CD14-positive monocyte (primary cell): ENCODE results near the gene ERO1B. TPM values are rescaled to one million over a fixed set of nuclear protein-coding genes. Genes with fewer than 3 reads are reported as not detected.

ENCODE experiments used
- DNase-seq, 3 donors: peaks; one replicate each; pipeline ENCODE4 v3.0.0-alpha.2; 2011 to 2022
- H2AFZ ChIP-seq: 2 replicates; pipeline ENCODE4 v1.6.0; 2012; ENCODE audit warnings: mild to moderate bottlenecking, low read depth, low read length, inconsistent platforms; ENCODE audit not compliant: insufficient read depth, poor library complexity, severe bottlenecking
- H3K27ac ChIP-seq, 2 donors: 1 replicate in 1 of 2; 2 replicates in 1 of 2; pipeline ENCODE4 v1.5.1; 2012 to 2013; ENCODE audit warnings: low read length in 2 of 2, control low read depth in 1 of 2, inconsistent platforms in 1 of 2, low read depth in 1 of 2, mild to moderate bottlenecking in 1 of 2
- H3K27me3 ChIP-seq, 2 donors: one replicate each; pipeline versions ENCODE4 v1.6.0 to v1.6.1; 2011 to 2013; ENCODE audit warnings: low read length in 2 of 2; ENCODE audit not compliant: control insufficient read depth in 2 of 2, insufficient read depth in 2 of 2
- H3K36me3 ChIP-seq, 2 donors: replicated peaks in 1 of 2; 1 replicate in 1 of 2; 2 replicates in 1 of 2; pipeline versions ENCODE4 v1.5.1 to v1.6.1; 2012 to 2013; ENCODE audit warnings: low read length in 2 of 2, control low read depth in 1 of 2, inconsistent platforms in 1 of 2, mild to moderate bottlenecking in 1 of 2; ENCODE audit not compliant: insufficient read depth in 2 of 2, control insufficient read depth in 1 of 2
- H3K4me1 ChIP-seq, 2 donors: 1 replicate in 1 of 2; 2 replicates in 1 of 2; pipeline versions ENCODE4 v1.5.1 to v1.6.1; 2012 to 2013; ENCODE audit warnings: low read length in 2 of 2, control low read depth in 1 of 2, inconsistent platforms in 1 of 2, mild to moderate bottlenecking in 1 of 2, moderate library complexity in 1 of 2; ENCODE audit not compliant: insufficient read depth in 2 of 2, control insufficient read depth in 1 of 2
- H3K4me2 ChIP-seq: replicated peaks from 2 replicates; pipeline ENCODE3; 2012; ENCODE audit warnings: low read length, moderate library complexity, mild to moderate bottlenecking; ENCODE audit not compliant: poor library complexity, severe bottlenecking; ENCODE audit errors: extremely low read depth
- H3K4me3 ChIP-seq, 3 experiments: fragments of 200-600 bp in 1 of 3; sonication (generic) in 1 of 3; replicated peaks in 1 of 3; 1 replicate in 2 of 3; 2 replicates in 1 of 3; pipeline ENCODE4 v1.5.1; 2011 to 2013; ENCODE audit warnings: low read length in 3 of 3, mild to moderate bottlenecking in 3 of 3, control low read depth in 2 of 3, low read depth in 2 of 3, inconsistent platforms in 1 of 3, moderate library complexity in 1 of 3
- H3K79me2 ChIP-seq: 2 replicates; pipeline ENCODE4 v1.6.0; 2012; ENCODE audit warnings: mild to moderate bottlenecking, control low read depth, inconsistent platforms, low read length, moderate library complexity; ENCODE audit not compliant: insufficient read depth
- H3K9ac ChIP-seq: 2 replicates; pipeline ENCODE4 v1.6.0; 2017; ENCODE audit warnings: low read length, mild to moderate bottlenecking; ENCODE audit not compliant: insufficient read depth, poor library complexity, severe bottlenecking
- H3K9me3 ChIP-seq, 2 donors: replicated peaks in 1 of 2; 1 replicate in 1 of 2; 2 replicates in 1 of 2; pipeline versions ENCODE4 v1.5.1 to v1.6.1; 2012 to 2013; ENCODE audit warnings: low read length in 2 of 2, control low read depth in 1 of 2; ENCODE audit not compliant: control insufficient read depth in 1 of 2, insufficient read depth in 1 of 2
- H4K20me1 ChIP-seq: 2 replicates; pipeline ENCODE4 v1.6.0; 2012; ENCODE audit warnings: mild to moderate bottlenecking, low read length, control low read depth, moderate library complexity; ENCODE audit not compliant: insufficient read depth
- H3K27ac Mint-ChIP-seq, 7 donors: one replicate each; pipeline ENCODE4 v1.8.0; 2020; ENCODE audit warnings: mild to moderate bottlenecking in 7 of 7, mixed read lengths in 7 of 7, moderate library complexity in 6 of 7, inconsistent platforms in 2 of 7
- H3K27me3 Mint-ChIP-seq, 3 donors: one replicate each; pipeline ENCODE4 v1.8.0; 2021 to 2022; ENCODE audit warnings: low read depth in 3 of 3, mild to moderate bottlenecking in 3 of 3, mixed read lengths in 3 of 3, moderate library complexity in 3 of 3, inconsistent platforms in 1 of 3
- H3K36me3 Mint-ChIP-seq, 2 donors: one replicate each; pipeline ENCODE4 v1.8.0; 2020; ENCODE audit warnings: mixed read lengths in 2 of 2, inconsistent platforms in 1 of 2, mild to moderate bottlenecking in 1 of 2
- H3K4me1 Mint-ChIP-seq: one replicate; pipeline ENCODE4 v1.8.0; 2020; ENCODE audit warnings: mild to moderate bottlenecking, mixed read lengths
- H3K4me3 Mint-ChIP-seq, 2 donors: one replicate each; pipeline ENCODE4 v1.8.0; 2020; ENCODE audit warnings: mild to moderate bottlenecking in 2 of 2, mixed read lengths in 2 of 2, moderate library complexity in 1 of 2
- H3K9me3 Mint-ChIP-seq, 7 donors: one replicate each; pipeline ENCODE4 v1.8.0; 2020 to 2022; ENCODE audit warnings: mixed read lengths in 7 of 7, mild to moderate bottlenecking in 6 of 7, moderate library complexity in 6 of 7, inconsistent platforms in 2 of 7
- CTCF ChIP-seq: fragments of 200-600 bp; IDR thresholded peaks from one replicate; pipeline ENCODE4 v1.8.0; 2022; ENCODE audit warnings: antibody characterized with exemption, mild to moderate bottlenecking
- WGBS: methylation state at CpG from one replicate; pipeline ENCODE4 v1.1.5; 2013; ENCODE audit warnings: missing lambda C conversion rate; ENCODE audit not compliant: insufficient coverage; 5-methylcytosine and 5-hydroxymethylcytosine counted together
- intact Hi-C, 2 donors: fragments of 100-400 bp; cut with micrococcal nuclease; formaldehyde crosslinking; loops; one replicate each; pipeline versions ENCODE4 v1.15.0 to v1.15.1; 2023
- polyA plus RNA-seq, 3 donors: library from polyadenylated mRNA; depleted of rRNA in 1 of 3; unstranded in 2 of 3; stranded (reverse) in 1 of 3; fragments of 300-500 nt in 2 of 3; fragments of >200 nt in 1 of 3; fragmentation: Illumina TruSeq in 2 of 3; gene quantifications; 1 replicate in 2 of 3; 2 replicates in 1 of 3; pipeline ENCODE4 v1.2.3, GENCODE V29; 2012 to 2021

Gene ERO1B
- polyA plus RNA-seq, 3 donors: 2.7 to 4.2 (median 3.2) TPM

GRCh38 chr1:236323819-236324411, 42.2 kb upstream of the ERO1B start:
- no peaks in the 10 kb centered on the region for H3K36me3 Mint-ChIP-seq
- no peak overlapping the region for H3K27ac ChIP-seq
- H3K9me3 Mint-ChIP-seq: peaks cover 15 to 33% (median 23%) of the 10 kb centered on the region in 7 donors
- H3K9ac ChIP-seq: no peak overlapping the region
- no peak overlapping the region for H3K4me3 ChIP-seq
- DNase-seq: no peak
- no peaks in the 10 kb centered on the region for H4K20me1 ChIP-seq
- no peak for TF ChIP-seq CTCF
- intact Hi-C loops: no loop called here
- no peaks in the 10 kb centered on the region for H3K4me1 Mint-ChIP-seq
- peaks cover 0 to 1% (median 1%) of the 10 kb centered on the region in 3 donors for H3K27me3 Mint-ChIP-seq
- H3K9me3 ChIP-seq: peaks cover 10 to 17% of the 10 kb centered on the region in 2 donors
- no peak overlapping the region for H3K4me2 ChIP-seq
- no peak overlapping the region for H3K4me3 Mint-ChIP-seq
- no peaks in the 10 kb centered on the region for H3K27me3 ChIP-seq
- no peak overlapping the region for H3K27ac Mint-ChIP-seq
- H3K36me3 ChIP-seq: no peaks in the 10 kb centered on the region
- no peak overlapping the region for H2AFZ ChIP-seq
- H3K79me2 ChIP-seq: no peaks in the 10 kb centered on the region
- H3K4me1 ChIP-seq: no peaks in the 10 kb centered on the region

GRCh38 chr1:236322566-236323409, 41.0 kb upstream of the ERO1B start:
- H3K4me1 ChIP-seq: no peaks in the 10 kb centered on the region
- H3K9ac ChIP-seq: no peak overlapping the region
- WGBS: no CpG with 5 or more reads among the region's 1 CpG
- H4K20me1 ChIP-seq: no peaks in the 10 kb centered on the region
- Mint-ChIP-seq H3K4me1 (no peaks in the 10 kb centered on the region), H3K36me3 (no peaks in the 10 kb centered on the region), H3K4me3 (no peak overlapping the region), H3K9me3 (peaks cover 15 to 33% (median 23%) of the 10 kb centered on the region in 7 donors), H3K27me3 (peaks cover 0 to 3% (median 0%) of the 10 kb centered on the region in 3 donors), H3K27ac (no peak overlapping the region)
- no peaks in the 10 kb centered on the region for H3K27me3 ChIP-seq
- H3K36me3 ChIP-seq: no peaks in the 10 kb centered on the region
- peaks cover 10 to 17% of the 10 kb centered on the region in 2 donors for H3K9me3 ChIP-seq
- no peak overlapping the region for H2AFZ ChIP-seq
- no peak for TF ChIP-seq CTCF
- no peaks in the 10 kb centered on the region for H3K79me2 ChIP-seq
- H3K4me2 ChIP-seq: no peak overlapping the region
- no peak overlapping the region for H3K4me3 ChIP-seq
- H3K27ac ChIP-seq: no peak overlapping the region
- intact Hi-C loops: no loop called here
- DNase-seq: no peak
